ENCODE results near the gene LPCAT1. TPM values are rescaled to one million over a fixed set of nuclear protein-coding genes. Genes with fewer than 3 reads are reported as not detected.
"Not testable (repeated sequence)": the region's sequence is repeated elsewhere in the genome, so short reads cannot be mapped to it uniquely, and the experiment has no call there.

Gene LPCAT1, protein sequence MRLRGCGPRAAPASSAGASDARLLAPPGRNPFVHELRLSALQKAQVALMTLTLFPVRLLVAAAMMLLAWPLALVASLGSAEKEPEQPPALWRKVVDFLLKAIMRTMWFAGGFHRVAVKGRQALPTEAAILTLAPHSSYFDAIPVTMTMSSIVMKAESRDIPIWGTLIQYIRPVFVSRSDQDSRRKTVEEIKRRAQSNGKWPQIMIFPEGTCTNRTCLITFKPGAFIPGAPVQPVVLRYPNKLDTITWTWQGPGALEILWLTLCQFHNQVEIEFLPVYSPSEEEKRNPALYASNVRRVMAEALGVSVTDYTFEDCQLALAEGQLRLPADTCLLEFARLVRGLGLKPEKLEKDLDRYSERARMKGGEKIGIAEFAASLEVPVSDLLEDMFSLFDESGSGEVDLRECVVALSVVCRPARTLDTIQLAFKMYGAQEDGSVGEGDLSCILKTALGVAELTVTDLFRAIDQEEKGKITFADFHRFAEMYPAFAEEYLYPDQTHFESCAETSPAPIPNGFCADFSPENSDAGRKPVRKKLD
- 59.8 TPM for total RNA-seq (2021; ENCODE audit: unreplicated experiment)
- 64.2 TPM for polyA plus RNA-seq (2012; ENCODE audit: insufficient read length)
- Bru-seq, nascent RNA: percentile 67 among the genes with signal in this experiment
- BruChase-seq, experiment 1, labeled RNA remaining after a 2-hour chase: percentile 74 among the genes with signal in this experiment
- percentile 80 among the genes with signal in this experiment for BruChase-seq, experiment 2, labeled RNA remaining after a 6-hour chase
- long read RNA-seq, transcript LPCAT1-201 (14 exons, 3,966 nt): major isoform, 111 of 178 reads
- long read RNA-seq, partial matches to known transcripts: 48 of 178 reads
- long read RNA-seq, other reads (novel, unspliced or antisense): 19 of 178 reads

DNA sequence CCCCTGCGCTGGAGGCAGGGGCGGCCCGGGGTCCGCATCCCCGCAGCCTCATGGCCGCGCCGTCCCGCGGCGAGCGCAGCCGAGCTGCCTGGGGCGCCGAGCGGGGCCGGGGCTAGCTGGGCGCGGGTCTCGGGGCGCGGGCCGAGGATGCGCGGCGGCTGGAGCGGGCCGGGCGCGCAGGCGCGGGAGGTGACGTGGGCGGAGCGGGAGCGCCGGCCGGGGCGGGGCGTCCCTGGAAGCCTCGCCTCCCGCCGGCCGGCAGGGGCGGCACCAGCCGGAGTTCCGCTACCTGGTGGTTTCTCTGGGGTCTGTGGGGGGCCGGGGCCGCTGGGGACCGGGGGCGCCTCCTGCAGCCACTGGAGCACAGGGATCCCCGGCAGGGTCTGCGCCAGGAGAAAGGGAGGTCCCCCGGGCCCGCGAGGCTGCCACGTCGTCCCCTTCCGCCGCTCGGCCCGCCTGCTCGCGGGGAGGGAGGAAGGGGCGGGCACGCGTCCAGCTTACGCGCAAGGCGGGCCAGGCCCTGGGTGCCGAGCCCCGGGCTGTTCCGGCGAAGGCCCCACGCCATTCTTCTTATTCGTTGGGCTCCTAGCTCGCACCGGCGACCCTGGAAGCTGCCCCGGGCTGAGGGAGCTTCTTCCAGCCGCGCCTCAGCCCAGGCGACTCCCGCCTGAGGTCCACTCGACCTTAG, at the start of gene LPCAT1:
TSS of gene LPCAT1 (minus strand) at position 168 of the 688 bp plus-strand sequence. CDS start at position 52, 116 bp downstream.
- Histone ChIP-seq H3K4me1 (ENCODE audit: control insufficient read depth, insufficient read depth, low read length) (peaks cover 12% of the 10 kb centered on the region), H3K27me3 (ENCODE audit: control insufficient read depth, insufficient read depth, low read length) (no peaks in the 10 kb centered on the region), H3K27ac (ENCODE audit: low read length) (peak within 1 kb of the TSS; percentile 86), H3K9me3 (ENCODE audit: control insufficient read depth, insufficient read depth, low read depth, low read length) (no peaks in the 10 kb centered on the region), H3K36me3 (ENCODE audit: control insufficient read depth, insufficient read depth, low read length) (peaks cover 5% of the 10 kb centered on the region), H3K4me3 (ENCODE audit: low read depth in 2 of 2, low read length in 2 of 2) (peak within 1 kb of the TSS; percentile 59 to 72)
- TF ChIP-seq, protein P1, sequence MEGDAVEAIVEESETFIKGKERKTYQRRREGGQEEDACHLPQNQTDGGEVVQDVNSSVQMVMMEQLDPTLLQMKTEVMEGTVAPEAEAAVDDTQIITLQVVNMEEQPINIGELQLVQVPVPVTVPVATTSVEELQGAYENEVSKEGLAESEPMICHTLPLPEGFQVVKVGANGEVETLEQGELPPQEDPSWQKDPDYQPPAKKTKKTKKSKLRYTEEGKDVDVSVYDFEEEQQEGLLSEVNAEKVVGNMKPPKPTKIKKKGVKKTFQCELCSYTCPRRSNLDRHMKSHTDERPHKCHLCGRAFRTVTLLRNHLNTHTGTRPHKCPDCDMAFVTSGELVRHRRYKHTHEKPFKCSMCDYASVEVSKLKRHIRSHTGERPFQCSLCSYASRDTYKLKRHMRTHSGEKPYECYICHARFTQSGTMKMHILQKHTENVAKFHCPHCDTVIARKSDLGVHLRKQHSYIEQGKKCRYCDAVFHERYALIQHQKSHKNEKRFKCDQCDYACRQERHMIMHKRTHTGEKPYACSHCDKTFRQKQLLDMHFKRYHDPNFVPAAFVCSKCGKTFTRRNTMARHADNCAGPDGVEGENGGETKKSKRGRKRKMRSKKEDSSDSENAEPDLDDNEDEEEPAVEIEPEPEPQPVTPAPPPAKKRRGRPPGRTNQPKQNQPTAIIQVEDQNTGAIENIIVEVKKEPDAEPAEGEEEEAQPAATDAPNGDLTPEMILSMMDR (IDR thresholded peaks at IDR 0.05): no peak
- TF ChIP-seq SIN3A (IDR thresholded peaks at IDR 0.05; ENCODE audit: borderline replicate concordance, insufficient read depth, low read depth, low read length) (0 out of 2 replicates have a peak, but pooled peaks have one; percentile 32), POLR2AphosphoS5 (IDR thresholded peaks at IDR 0.05; ENCODE audit: low read depth, low read length) (peak; percentile 53), TCF7L2 (IDR thresholded peaks at IDR 0.05; ENCODE audit: low read depth, low read length) (no peak)
- in situ Hi-C loops (cut with HindIII; ENCODE audit: low pct_unique_long_range_greater_than_20kb, low sequenced_read_pairs): no loop called here
- CTCF ChIA-PET: no interaction called here
- POLR2A ChIA-PET: no interaction called here
- DNase-seq (ENCODE audit: low read depth, low spot score) (no peak), ATAC-seq (peak; percentile 90)
- no TSS peak for BruUV-seq (replicated peaks)
- intact Hi-C loops (cut with micrococcal nuclease; ENCODE audit: unreplicated experiment): no loop called here

DNA sequence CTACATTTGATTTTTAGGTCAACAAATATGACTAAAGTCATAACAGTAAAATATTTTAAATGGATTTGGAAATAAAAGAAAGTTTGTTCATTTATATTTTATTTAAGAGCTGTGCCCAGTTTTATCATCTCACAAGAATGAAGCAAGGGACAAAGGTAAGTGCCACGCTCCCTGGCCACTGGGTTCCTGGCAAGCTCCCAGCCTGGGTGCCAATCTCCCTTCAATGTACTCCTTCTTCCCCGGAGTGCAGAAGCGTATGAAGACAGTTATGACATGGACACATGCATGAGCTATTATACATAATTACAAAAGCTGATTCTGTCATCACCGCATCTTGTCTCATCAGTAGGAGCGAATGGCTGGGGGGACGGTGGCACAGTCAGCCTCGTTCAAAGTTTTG, 48.1 kb upstream of the LPCAT1 start:
- CTCF ChIA-PET: interaction anchor here (0.7 kb wide), 1 partner anchor 55 kb away, joined by 13 read pairs; no protein-coding TSS in a partner anchor

DNA sequence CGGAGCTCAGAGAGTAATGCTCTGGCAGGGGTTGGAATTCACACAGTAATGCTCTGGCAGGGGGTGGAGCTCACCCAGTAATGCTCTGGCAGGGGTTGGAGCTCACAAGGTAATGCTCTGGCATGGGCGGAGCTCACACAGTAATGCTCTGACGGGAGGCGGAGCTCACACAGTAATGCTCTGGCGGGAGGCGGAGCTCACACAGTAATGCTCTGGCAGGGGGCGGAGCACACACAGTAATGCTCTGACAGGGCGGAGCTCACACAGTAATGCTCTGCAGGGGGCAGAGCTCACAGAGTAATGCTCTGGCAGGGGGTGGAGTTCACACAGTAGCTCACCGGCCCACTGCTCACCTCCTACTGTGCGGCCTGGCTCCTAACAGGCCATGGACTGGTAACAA, 47.2 kb upstream of the LPCAT1 start:
- in situ Hi-C loops (cut with HindIII; ENCODE audit: low pct_unique_long_range_greater_than_20kb, low sequenced_read_pairs) (no loop called here), intact Hi-C loops (cut with micrococcal nuclease; ENCODE audit: unreplicated experiment) (no loop called here)
- H3K4me3 ChIP-seq (ENCODE audit: low read depth in 2 of 2, low read length in 2 of 2): no peak overlapping the region
- no peaks in the 10 kb centered on the region for H3K27me3 ChIP-seq (ENCODE audit: control insufficient read depth, insufficient read depth, low read length)
- peaks cover 3% of the 10 kb centered on the region; the same call in 1 of the 2 replicates for H3K4me1 ChIP-seq (ENCODE audit: control insufficient read depth, insufficient read depth, low read length)
- H3K9me3 ChIP-seq (ENCODE audit: control insufficient read depth, insufficient read depth, low read depth, low read length): no peaks in the 10 kb centered on the region
- TF ChIP-seq POLR2AphosphoS5 (IDR thresholded peaks at IDR 0.05; ENCODE audit: low read depth, low read length): no peak
- TF ChIP-seq, protein P1 (IDR thresholded peaks at IDR 0.05): no peak
- DNase-seq (ENCODE audit: low read depth, low spot score) (no peak), ATAC-seq (no peak)
- no peaks in the 10 kb centered on the region for H3K36me3 ChIP-seq (ENCODE audit: control insufficient read depth, insufficient read depth, low read length)
- BruUV-seq (replicated peaks): no TSS peak
- ChIA-PET CTCF (no interaction called here), POLR2A (no interaction called here)
- no peak overlapping the region for H3K27ac ChIP-seq (ENCODE audit: low read length)

More for the DNA sequence above, 48.1 kb upstream of the LPCAT1 start:
- intact Hi-C loops (cut with micrococcal nuclease; ENCODE audit: unreplicated experiment); H3K9me3 ChIP-seq (ENCODE audit: control insufficient read depth, insufficient read depth, low read depth, low read length); H3K27me3 ChIP-seq (ENCODE audit: control insufficient read depth, insufficient read depth, low read length); POLR2A ChIA-PET; H3K36me3 ChIP-seq (ENCODE audit: control insufficient read depth, insufficient read depth, low read length); H3K4me3 ChIP-seq (ENCODE audit: low read depth in 2 of 2, low read length in 2 of 2); H3K4me1 ChIP-seq (ENCODE audit: control insufficient read depth, insufficient read depth, low read length); ATAC-seq; H3K27ac ChIP-seq (ENCODE audit: low read length); BruUV-seq (replicated peaks); in situ Hi-C loops (cut with HindIII; ENCODE audit: low pct_unique_long_range_greater_than_20kb, low sequenced_read_pairs); DNase-seq (ENCODE audit: low read depth, low spot score): not testable (repeated sequence)

All from Panc1 (cell line).